Cerebellar nuclear complex (tissue), 1 donor: ENCODE measurements around the gene DDX11.
"Not testable (repeated sequence)": the region's sequence is repeated elsewhere in the genome, so short reads cannot be mapped to it uniquely, and the experiment has no call there.

Experiments
- DNase-seq, 2 experiments: peaks; one replicate each; lab custom pipeline; 2025; lab: John Stamatoyannopoulos, UW

The DDX11 gene

GRCh38 chr12:31073527-31074332, at the start of gene DDX11:
TSS of gene DDX11 (plus strand) at chr12:31073860. CDS start at chr12:31078394, 4,534 bp downstream.
- DNase-seq, result peak in 1 of 2 experiments; percentile 64

GRCh38 chr12:31026202-31026601, 47.5 kb upstream of the DDX11 start:
- DNase-seq, result no peak

GRCh38 chr12:31027006-31027405, 46.7 kb upstream of the DDX11 start:
- DNase-seq, result not testable (repeated sequence)

DNA sequence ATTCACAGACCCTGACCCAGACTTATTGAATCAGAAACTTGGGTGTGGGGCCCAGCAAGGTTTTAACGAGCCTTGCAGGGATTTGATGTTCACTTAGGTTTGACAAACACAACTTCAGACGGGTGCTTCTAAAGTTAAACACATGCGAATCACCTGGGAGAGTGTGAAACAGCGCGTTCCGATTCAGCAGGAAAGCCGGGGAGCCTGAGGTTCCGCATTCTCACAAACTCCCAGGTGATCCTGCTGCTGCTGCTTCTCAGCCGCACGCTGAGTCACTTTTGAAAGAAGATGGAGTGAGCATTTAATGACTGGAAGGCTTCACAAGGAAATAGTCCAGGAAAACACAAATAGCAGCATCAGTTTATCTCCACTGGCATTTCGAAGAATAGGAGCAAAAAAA, 44.2 kb upstream of the DDX11 start:
- no peak for DNase-seq

DNA sequence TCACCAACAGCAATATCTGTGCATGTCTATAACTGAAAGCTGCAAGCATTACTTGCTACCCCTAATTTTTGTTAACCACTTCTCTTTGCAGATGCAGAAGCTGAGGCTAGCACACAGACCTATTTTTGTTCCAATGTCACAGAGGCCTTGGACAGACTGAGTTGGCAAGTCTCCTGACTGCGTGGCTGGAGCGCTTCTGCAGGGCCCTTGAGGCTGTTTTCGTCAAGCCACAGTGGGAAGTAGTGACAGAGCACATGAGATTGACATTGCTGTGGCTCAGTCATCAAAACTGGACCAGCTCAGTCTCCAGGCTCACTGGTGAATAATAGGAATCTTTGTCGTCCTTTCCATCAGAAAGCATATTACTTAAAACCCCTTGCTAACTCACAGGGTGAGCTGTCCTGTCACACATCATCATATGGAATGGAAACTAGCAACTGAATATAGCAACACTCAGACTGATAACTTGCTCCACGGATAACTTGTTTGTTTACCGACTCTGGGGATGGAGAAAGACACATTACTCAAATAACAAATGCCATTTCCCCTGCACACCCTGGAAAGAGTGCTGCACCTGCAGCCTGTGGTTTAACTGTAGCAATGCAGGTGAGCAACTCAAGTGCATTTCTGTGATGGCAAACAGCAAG, 43.6 kb upstream of the DDX11 start:
- DNase-seq, result no peak

- DNase-seq, result no peak
Measured at GRCh38 chr12:31031951-31032335, 41.7 kb upstream of the DDX11 start.

GRCh38 chr12:31033146-31033545, 40.5 kb upstream of the DDX11 start:
- DNase-seq, result no peak

- DNase-seq, result no peak
Measured at GRCh38 chr12:31033681-31034080, 40.0 kb upstream of the DDX11 start.

DNA sequence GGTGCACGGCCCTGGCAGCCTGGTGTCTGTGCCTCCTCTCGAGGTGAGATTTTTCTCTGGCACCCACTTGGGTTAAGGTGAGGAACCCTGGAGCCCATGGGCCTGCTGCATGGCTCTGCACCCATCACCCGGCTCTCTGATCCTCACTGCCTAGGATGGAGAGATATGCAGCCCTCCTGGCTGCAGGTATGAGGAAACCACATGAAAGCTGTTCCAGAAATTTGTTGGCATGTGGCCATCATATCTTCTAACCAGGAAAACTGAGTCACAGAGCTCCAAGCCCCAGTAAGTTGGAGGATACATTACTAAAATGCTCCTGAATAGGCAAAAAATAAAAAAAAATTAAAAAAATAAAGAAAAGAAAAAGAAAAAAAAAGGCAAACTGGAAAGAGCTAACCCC, 39.3 kb upstream of the DDX11 start:
- no peak for DNase-seq

GRCh38 chr12:31035226-31035625, 38.4 kb upstream of the DDX11 start:
- DNase-seq, result no peak

- DNase-seq, result no peak
Measured at GRCh38 chr12:31035967-31036665, 37.5 kb upstream of the DDX11 start.

GRCh38 chr12:31037028-31037427, 36.6 kb upstream of the DDX11 start:
- no peak for DNase-seq

DNA sequence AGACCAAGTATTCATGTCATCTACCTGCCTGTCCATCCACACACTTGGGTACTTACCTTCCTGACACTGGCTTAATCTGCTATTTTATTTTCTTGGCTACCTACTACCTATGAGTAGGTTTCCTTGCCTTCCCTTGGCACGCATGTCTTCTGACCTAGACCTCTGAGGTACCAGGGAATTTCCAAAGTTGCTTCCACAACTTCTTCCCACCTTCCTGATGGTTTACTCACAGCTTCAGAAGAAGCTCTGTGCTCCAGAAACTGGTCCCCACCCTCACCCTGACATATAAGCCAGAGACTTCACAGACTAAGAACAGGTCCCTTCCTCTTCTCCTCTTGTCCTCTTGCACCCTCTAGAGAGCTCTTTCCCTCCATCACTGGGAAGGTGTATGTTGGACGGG, 35.7 kb upstream of the DDX11 start:
- no peak for DNase-seq

- no peak for DNase-seq
Measured at GRCh38 chr12:31041033-31041564, 32.6 kb upstream of the DDX11 start.

- not testable (repeated sequence) for DNase-seq
Measured at GRCh38 chr12:31050143-31050542, 23.5 kb upstream of the DDX11 start.

- not testable (repeated sequence) for DNase-seq
Measured at GRCh38 chr12:31050548-31050947, 23.1 kb upstream of the DDX11 start.

GRCh38 chr12:31051692-31052091, 22.0 kb upstream of the DDX11 start:
- DNase-seq, result not testable (repeated sequence)

- DNase-seq, result not testable (repeated sequence)
Measured at GRCh38 chr12:31052121-31052520, 21.5 kb upstream of the DDX11 start.

DNA sequence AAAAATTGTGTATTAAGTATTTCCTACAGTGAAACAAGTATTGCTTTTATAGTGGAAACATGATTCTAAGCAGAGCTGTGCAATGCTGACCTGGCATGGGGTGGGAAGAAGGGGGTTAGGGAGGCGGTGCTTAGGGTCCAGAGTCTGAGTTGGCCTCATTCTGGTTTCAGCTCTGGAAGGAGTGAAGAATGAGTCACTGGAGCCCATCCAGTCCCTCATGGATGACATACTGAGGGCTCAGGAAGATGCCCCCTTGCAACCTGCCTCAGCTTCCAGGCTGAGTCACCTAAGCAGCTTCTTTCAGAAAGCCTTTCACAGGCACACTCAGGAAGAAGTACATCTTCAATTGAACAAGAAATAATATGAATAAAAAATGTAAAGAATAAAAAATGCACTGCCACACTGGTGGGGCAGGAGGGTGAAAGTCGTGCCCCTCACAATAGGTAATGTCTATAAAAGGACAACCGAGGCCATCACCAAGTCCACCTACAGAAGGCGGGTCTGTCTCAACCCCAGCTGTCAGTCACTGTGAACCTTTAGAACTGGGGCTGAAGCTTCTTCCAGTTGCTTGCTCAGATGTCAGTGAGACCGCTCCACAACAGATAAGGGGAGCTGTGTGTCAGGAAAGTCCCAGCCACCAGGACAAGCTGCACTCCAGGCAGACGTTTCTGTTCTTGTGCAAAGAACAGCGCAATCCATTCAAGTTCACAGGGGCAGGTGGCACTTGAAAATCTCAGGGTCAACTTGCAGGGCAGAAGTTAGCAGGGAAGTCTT, 20.8 kb upstream of the DDX11 start:
- DNase-seq, result not testable (repeated sequence)

DNA sequence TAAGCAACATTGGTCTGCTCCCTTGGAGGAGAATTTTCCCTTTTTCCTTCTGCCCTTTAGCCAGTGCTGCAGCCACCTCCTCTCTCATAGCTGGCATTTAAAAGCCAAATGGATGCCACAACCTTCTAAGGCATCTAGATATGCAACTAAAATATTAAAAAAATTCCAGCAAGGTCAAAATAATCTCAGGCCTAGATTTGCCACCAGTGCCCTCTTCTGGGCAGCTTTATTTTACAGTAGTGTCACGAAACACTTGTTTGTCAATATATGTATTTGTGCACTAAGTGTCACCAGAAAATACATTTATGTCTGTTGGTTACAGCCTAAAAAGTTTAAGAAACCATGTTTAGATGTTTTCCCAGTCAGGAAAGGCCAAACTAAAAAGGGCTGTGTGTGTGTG, 19.7 kb upstream of the DDX11 start:
- DNase-seq, result not testable (repeated sequence)

DNA sequence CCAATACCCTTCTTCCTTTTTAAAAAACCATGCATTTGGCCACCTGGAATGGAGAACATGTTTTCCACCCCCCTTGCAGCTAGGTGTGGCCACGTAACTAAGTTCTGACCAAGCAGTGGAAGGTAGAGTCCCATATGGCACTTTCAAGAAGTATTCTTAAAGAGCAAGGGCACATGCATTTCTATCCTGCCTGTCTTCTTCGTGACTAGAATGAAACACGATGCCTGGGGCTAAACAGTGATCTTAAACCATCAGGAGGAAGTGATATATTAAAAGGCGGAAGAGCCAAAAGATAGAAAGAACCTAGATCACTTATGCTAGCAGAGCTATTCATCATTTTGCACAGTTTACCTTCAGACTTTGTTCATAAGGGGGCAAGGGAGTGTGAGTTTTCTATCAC, 16.0 kb upstream of the DDX11 start:
- DNase-seq, result no peak

- DNase-seq, result not testable (repeated sequence)
Measured at GRCh38 chr12:31066196-31066595, 7.5 kb upstream of the DDX11 start.
